ENCODE results near the gene STBD1. TPM values are rescaled to one million over a fixed set of nuclear protein-coding genes. Genes with fewer than 3 reads are reported as not detected.
A peak's percentile ranks its signal among the peaks of the same experiment; 100 is the strongest.

STBD1 gene
- total and polyA plus RNA-seq, 10 donors: 0.26 to 3.1 (median 1.6) TPM

- Histone ChIP-seq H3K4me3 (peak overlapping the region in 6 of 8 donors; percentile 64 to 91 (median 82)), H3K27ac (peak overlapping the region in 6 of 8 donors; percentile 80 to 89 (median 85)), H3K36me3 (peaks cover 0 to 6% (median 0%) of the 10 kb centered on the region in 6 donors), H3K27me3 (replicated peaks in 1 of 7) (peaks cover 0 to 19% (median 0%) of the 10 kb centered on the region in 7 donors), H3K9me3 (no peaks in the 10 kb centered on the region), H3K4me1 (peaks cover 0 to 82% (median 27%) of the 10 kb centered on the region in 6 donors)
- WGBS, 5 donors: 34 to 45% (median 39%) methylated on average over 7 of the region's 7 CpGs
- intact Hi-C loops (cut with DNase I; ENCODE audit: low total_unique reads): no loop called here
- peak; percentile 71 for DNase-seq
- TF ChIP-seq CTCF (IDR thresholded peaks at IDR 0.05 in 8 of 11, conservative IDR thresholded peaks at IDR 0.05 in 3 of 11) (no peak), POLR2AphosphoS5 (IDR thresholded peaks at IDR 0.05) (no peak), POLR2A (IDR thresholded peaks at IDR 0.05) (no peak)
Measured at GRCh38 chr4:76305033-76305687, 1.4 kb upstream of the STBD1 start.

GRCh38 chr4:76306882-76307659 lies 538 bp downstream of the STBD1 start:
- H3K27ac ChIP-seq: peak overlapping the region; percentile 22 to 89 (median 85)
- WGBS, 5 donors: 8 to 14% (median 11%) methylated on average over 5 to 37 of the region's 37 CpGs
- intact Hi-C loops (cut with DNase I; ENCODE audit: low total_unique reads): no loop called here

GRCh38 chr4:76307660-76308014 lies 1.1 kb downstream of the STBD1 start:
- TF ChIP-seq CTCF (IDR thresholded peaks at IDR 0.05 in 8 of 11, conservative IDR thresholded peaks at IDR 0.05 in 3 of 11) (no peak), POLR2AphosphoS5 (IDR thresholded peaks at IDR 0.05) (no peak), POLR2A (IDR thresholded peaks at IDR 0.05) (no peak)
- H3K4me3 ChIP-seq: peak overlapping the region in 7 of 8 donors; percentile 64 to 91 (median 79)
- WGBS, 5 donors: 53 to 63% (median 56%) methylated on average over 4 of the region's 4 CpGs
- H3K4me1 ChIP-seq: peaks cover 0 to 68% (median 27%) of the 10 kb centered on the region in 6 donors
- H3K27ac ChIP-seq: peak overlapping the region in 3 of 8 donors; percentile 85 to 89 (median 85)
- peaks cover 0 to 10% (median 0%) of the 10 kb centered on the region in 6 donors for H3K36me3 ChIP-seq
- H3K9me3 ChIP-seq: no peaks in the 10 kb centered on the region
- intact Hi-C loops (cut with DNase I; ENCODE audit: low total_unique reads): no loop called here
- peaks cover 0 to 19% (median 0%) of the 10 kb centered on the region in 7 donors for H3K27me3 ChIP-seq (replicated peaks in 1 of 7)
- DNase-seq: no peak

More at GRCh38 chr4:76306882-76307659, 538 bp downstream of the STBD1 start:
- peak; percentile 90 for DNase-seq
- TF ChIP-seq POLR2A (IDR thresholded peaks at IDR 0.05): no peak
- TF ChIP-seq POLR2AphosphoS5 (IDR thresholded peaks at IDR 0.05): no peak
- TF ChIP-seq CTCF (IDR thresholded peaks at IDR 0.05 in 8 of 11, conservative IDR thresholded peaks at IDR 0.05 in 3 of 11): peak in 3 of 11 experiments; percentile 12 to 21 (median 19)
- peaks cover 0 to 10% (median 0%) of the 10 kb centered on the region in 6 donors for H3K36me3 ChIP-seq
- H3K4me1 ChIP-seq: peaks cover 0 to 70% (median 27%) of the 10 kb centered on the region in 6 donors
- no peaks in the 10 kb centered on the region for H3K9me3 ChIP-seq
- peaks cover 0 to 19% (median 0%) of the 10 kb centered on the region in 7 donors for H3K27me3 ChIP-seq (replicated peaks in 1 of 7)
- H3K4me3 ChIP-seq: peak overlapping the region; percentile 64 to 91 (median 76)

GRCh38 chr4:76308548-76308947 lies 2.0 kb downstream of the STBD1 start:
- TF ChIP-seq POLR2AphosphoS5 (IDR thresholded peaks at IDR 0.05) (no peak), CTCF (IDR thresholded peaks at IDR 0.05 in 8 of 11, conservative IDR thresholded peaks at IDR 0.05 in 3 of 11) (no peak), POLR2A (IDR thresholded peaks at IDR 0.05) (no peak)
- Histone ChIP-seq H3K4me1 (peaks cover 0 to 60% (median 27%) of the 10 kb centered on the region in 6 donors), H3K4me3 (no peak overlapping the region), H3K9me3 (no peaks in the 10 kb centered on the region), H3K27ac (no peak overlapping the region), H3K27me3 (replicated peaks in 1 of 7) (peaks cover 0 to 19% (median 0%) of the 10 kb centered on the region in 7 donors), H3K36me3 (peaks cover 0 to 10% (median 0%) of the 10 kb centered on the region in 6 donors)
- no peak for DNase-seq
- WGBS, 5 donors: 79 to 90% (median 86%) methylated on average over 6 of the region's 6 CpGs
- intact Hi-C loops (cut with DNase I; ENCODE audit: low total_unique reads): no loop called here
